ENCODE data around the gene CHMP4A.

DNA sequence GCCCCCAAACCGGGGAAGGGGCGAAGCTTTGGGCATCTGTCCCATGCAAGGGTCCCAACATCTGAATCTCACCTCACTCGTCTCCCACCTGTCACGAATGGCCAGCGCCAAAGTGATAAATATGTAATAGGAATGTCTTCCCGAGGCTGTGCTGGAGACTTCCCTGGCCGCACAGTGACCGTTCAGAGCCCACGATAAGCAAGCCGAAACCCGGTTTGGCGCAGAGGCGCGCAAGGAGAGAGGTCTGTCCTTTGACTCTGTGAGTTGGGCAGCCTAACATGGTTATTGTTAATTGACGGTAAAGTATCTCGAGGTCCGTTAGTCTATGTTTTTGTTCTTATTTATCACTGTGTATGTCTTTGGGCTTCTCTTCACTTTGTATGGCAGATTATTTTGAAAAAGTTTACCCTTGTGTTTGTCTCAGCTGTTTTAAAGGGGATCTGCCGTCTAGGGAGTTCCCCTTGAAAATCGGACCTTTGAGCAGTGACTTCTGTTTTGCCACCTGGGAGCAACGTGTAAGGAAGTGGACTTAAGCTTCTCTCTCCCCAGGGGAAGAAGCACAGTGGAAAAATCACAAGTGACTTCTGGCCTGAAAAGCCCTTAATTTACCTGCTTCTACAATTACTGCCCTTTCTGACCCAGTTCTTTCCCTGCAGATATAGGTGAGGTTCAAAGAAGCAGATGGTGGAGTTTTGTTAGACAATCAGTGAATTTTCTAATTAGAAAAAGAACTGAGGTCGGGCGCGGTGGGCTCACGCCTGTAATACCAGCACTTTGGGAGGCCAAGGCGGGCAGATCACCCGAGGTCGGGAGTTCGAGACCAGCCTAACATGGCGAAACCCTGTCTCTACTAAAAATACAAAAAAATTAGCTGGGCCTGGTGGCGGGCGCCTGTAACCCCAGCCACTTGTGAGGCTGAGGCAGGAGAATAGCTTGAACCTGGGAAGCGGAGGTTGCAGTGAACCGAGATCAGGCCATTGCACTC lies 16.9 kb downstream of the CHMP4A start:
- TF ChIP-seq, protein P1, sequence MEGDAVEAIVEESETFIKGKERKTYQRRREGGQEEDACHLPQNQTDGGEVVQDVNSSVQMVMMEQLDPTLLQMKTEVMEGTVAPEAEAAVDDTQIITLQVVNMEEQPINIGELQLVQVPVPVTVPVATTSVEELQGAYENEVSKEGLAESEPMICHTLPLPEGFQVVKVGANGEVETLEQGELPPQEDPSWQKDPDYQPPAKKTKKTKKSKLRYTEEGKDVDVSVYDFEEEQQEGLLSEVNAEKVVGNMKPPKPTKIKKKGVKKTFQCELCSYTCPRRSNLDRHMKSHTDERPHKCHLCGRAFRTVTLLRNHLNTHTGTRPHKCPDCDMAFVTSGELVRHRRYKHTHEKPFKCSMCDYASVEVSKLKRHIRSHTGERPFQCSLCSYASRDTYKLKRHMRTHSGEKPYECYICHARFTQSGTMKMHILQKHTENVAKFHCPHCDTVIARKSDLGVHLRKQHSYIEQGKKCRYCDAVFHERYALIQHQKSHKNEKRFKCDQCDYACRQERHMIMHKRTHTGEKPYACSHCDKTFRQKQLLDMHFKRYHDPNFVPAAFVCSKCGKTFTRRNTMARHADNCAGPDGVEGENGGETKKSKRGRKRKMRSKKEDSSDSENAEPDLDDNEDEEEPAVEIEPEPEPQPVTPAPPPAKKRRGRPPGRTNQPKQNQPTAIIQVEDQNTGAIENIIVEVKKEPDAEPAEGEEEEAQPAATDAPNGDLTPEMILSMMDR (IDR thresholded peaks at IDR 0.05) = no peak
- no peak for TF ChIP-seq POLR2A (IDR thresholded peaks at IDR 0.05)
